H1 (cell line): Measurements from ENCODE around the gene RYR3. TPM values are rescaled to one million over a fixed set of nuclear protein-coding genes. Genes with fewer than 3 reads are reported as not detected.

Experiments used
- POU5F1 ChIP-seq: IDR thresholded peaks from 2 replicates; pipeline ENCODE4 v1.6.1; 2011; ENCODE audit warnings: low read depth, mild to moderate bottlenecking, low read length, moderate library complexity
- SIX5 ChIP-seq: IDR thresholded peaks from 2 replicates; pipeline ENCODE4 v1.6.1; 2011; ENCODE audit warnings: mild to moderate bottlenecking, low read depth, low read length
- SP1 ChIP-seq: IDR thresholded peaks from 2 replicates; pipeline ENCODE4 v1.6.1; 2011; ENCODE audit warnings: low read depth, low read length
- polyA plus RNA-seq, 7 experiments: library from polyadenylated mRNA; depleted of rRNA in 3 of 7; stranded (reverse) in 5 of 7; unstranded in 2 of 7; fragments of >200 nt in 5 of 7; fragments of 200-250 nt in 2 of 7; gene quantifications; 1 replicate in 5 of 7; 2 replicates in 1 of 7; 4 replicates in 1 of 7; pipeline versions ENCODE4 v1.2.1 to v1.2.3, GENCODE V29; 2011 to 2013; ENCODE audit warnings: missing spikeins in 2 of 7, mixed read lengths in 2 of 7
- total RNA-seq: library from RNA; stranded (reverse); fragmentation: NEBNext Ultra II Directional; extraction: Animal tissue kit (Norgen Biotek cat#: 25700); gene quantifications from 2 replicates; pipeline ENCODE4 v1.2.1, GENCODE V29; 2021

Gene RYR3
- total and polyA plus RNA-seq, 2 of the 8 experiments (the other 6 are each of a cell fraction or from before 2014, with no cell fraction given), result 0.33 to 3.4 TPM

DNA sequence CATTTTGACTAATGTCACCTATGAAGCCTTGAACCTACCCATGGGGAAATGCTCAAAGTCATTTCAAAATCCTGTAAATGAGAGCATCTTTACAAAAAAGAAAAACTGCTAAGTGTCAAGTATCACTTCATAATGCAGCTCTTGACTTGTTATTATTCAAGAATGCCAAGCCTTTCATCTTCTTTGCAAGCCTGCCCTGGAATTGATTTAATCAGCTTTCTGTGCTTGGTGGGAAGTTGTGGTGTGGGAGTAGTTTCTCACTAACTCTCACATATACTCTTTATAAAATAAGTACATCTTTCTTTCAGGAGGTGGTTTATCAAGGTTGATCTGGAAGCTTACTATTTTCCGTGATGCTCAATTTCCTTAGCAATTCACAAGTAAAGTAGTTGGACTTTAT is 43.6 kb downstream of the RYR3 start (continued):
- no peak for TF ChIP-seq POU5F1
- no peak for TF ChIP-seq SIX5
- TF ChIP-seq SP1, result no peak
